C4-2B (cell line): ENCODE results near the gene COL2A1.

ENCODE experiments used
- ZFX ChIP-seq: fragments of 450-650 bp; IDR thresholded peaks from 2 replicates; pipeline ENCODE4 v1.6.1; 2017
- TF ChIP-seq, protein P1 (sequence below): fragments of 450-650 bp; conservative IDR thresholded peaks from 2 replicates; pipeline ENCODE4 v1.5.1; 2017; ENCODE audit warnings: mild to moderate bottlenecking

DNA sequence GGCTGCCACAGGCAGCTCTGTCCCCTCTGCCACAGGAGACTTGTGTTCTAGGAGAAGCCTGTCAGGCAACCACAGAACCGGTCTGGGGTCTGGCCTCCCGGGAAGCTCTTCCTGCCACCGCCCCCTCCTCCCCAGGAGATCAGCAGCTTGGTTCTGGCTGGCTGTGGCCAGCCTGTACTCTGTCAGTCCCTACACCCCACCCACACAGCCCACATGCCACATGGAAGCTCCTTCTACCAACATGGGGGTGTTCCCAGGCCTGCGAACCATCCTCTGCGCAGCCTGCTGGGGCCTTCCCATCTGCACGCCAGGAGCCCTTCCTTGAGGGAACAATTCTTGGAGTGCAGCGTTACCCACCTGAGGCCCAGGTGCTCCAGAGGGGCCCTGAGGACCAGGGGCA lies 24.1 kb downstream of the COL2A1 start:
- TF ChIP-seq, protein P1, sequence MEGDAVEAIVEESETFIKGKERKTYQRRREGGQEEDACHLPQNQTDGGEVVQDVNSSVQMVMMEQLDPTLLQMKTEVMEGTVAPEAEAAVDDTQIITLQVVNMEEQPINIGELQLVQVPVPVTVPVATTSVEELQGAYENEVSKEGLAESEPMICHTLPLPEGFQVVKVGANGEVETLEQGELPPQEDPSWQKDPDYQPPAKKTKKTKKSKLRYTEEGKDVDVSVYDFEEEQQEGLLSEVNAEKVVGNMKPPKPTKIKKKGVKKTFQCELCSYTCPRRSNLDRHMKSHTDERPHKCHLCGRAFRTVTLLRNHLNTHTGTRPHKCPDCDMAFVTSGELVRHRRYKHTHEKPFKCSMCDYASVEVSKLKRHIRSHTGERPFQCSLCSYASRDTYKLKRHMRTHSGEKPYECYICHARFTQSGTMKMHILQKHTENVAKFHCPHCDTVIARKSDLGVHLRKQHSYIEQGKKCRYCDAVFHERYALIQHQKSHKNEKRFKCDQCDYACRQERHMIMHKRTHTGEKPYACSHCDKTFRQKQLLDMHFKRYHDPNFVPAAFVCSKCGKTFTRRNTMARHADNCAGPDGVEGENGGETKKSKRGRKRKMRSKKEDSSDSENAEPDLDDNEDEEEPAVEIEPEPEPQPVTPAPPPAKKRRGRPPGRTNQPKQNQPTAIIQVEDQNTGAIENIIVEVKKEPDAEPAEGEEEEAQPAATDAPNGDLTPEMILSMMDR, result no peak
- no peak for TF ChIP-seq ZFX
